HepG2 (cell line): ENCODE measurements around the gene PPP1R18. TPM values are rescaled to one million over a fixed set of nuclear protein-coding genes. Genes with fewer than 3 reads are reported as not detected.

Experiments
- ARNT ChIP-seq: fragments of 450-650 bp; IDR thresholded peaks from 2 replicates; pipeline ENCODE4 v1.6.1; 2017
- CCAR2 ChIP-seq: fragments of 200-400 bp; formaldehyde crosslinking; optimal IDR thresholded peaks from 2 replicates; pipeline ENCODE3; 2018; ENCODE audit warnings: low read depth, mild to moderate bottlenecking, low read length, moderate library complexity
- GATAD1 ChIP-seq: IDR thresholded peaks from 2 replicates; pipeline ENCODE4 v1.6.1; 2016; ENCODE audit warnings: missing genetic modification reagents, missing compliant biosample characterization
- HDAC2 ChIP-seq: sonication (generic); formaldehyde crosslinking; IDR thresholded peaks from 2 replicates; pipeline ENCODE4 v1.4.0; 2020; ENCODE audit warnings: missing genetic modification reagents
- HNF4G ChIP-seq, 2 experiments: sonication (generic) in 1 of 2; formaldehyde crosslinking in 1 of 2; IDR thresholded peaks; 2 replicates each; pipeline versions ENCODE4 v1.4.0 to v1.6.1; 2011 to 2020; ENCODE audit warnings: borderline replicate concordance in 2 of 2, low read depth in 2 of 2, mild to moderate bottlenecking in 2 of 2, low read length in 1 of 2, missing genetic modification reagents in 1 of 2, moderate library complexity in 1 of 2
- RFXANK ChIP-seq: IDR thresholded peaks from 2 replicates; pipeline ENCODE4 v1.6.1; 2016
- SRSF4 ChIP-seq: fragments of 200-400 bp; formaldehyde crosslinking; IDR thresholded peaks from one replicate; pipeline ENCODE4 v1.6.1; 2018; ENCODE audit warnings: mild to moderate bottlenecking, low read depth, low read length, moderate library complexity; ENCODE audit not compliant: poor library complexity, severe bottlenecking
- ZNF10 ChIP-seq: sonication (generic); formaldehyde crosslinking; IDR thresholded peaks from 2 replicates; pipeline ENCODE4 v1.4.0; 2020; ENCODE audit warnings: mild to moderate bottlenecking, low read depth, missing genetic modification reagents, borderline replicate concordance
- ZNF251 ChIP-seq: sonication (generic); formaldehyde crosslinking; IDR thresholded peaks from 2 replicates; pipeline ENCODE4 v1.9.0; 2021; ENCODE audit warnings: mild to moderate bottlenecking, missing genetic modification reagents
- ZNF570 ChIP-seq: sonication (generic); formaldehyde crosslinking; IDR thresholded peaks from 2 replicates; pipeline ENCODE4 v1.4.0; 2020; ENCODE audit warnings: mild to moderate bottlenecking, missing genetic modification reagents, borderline replicate concordance
- ZNF572 ChIP-seq: sonication (generic); formaldehyde crosslinking; IDR thresholded peaks from 2 replicates; pipeline ENCODE4 v1.5.1; 2020; ENCODE audit warnings: mild to moderate bottlenecking, missing genetic modification reagents
- ZNF746 ChIP-seq: sonication (generic); formaldehyde crosslinking; IDR thresholded peaks from 2 replicates; pipeline ENCODE4 v1.8.0; 2022; ENCODE audit warnings: mild to moderate bottlenecking, missing genetic modification reagents
- ZSCAN12 ChIP-seq: sonication (generic); formaldehyde crosslinking; IDR thresholded peaks from 2 replicates; pipeline ENCODE4 v1.9.0; 2021; ENCODE audit warnings: mild to moderate bottlenecking, missing genetic modification reagents
- ZSCAN22 ChIP-seq: sonication (generic); formaldehyde crosslinking; IDR thresholded peaks from 2 replicates; pipeline ENCODE4 v1.4.0; 2020; ENCODE audit warnings: mild to moderate bottlenecking, missing genetic modification reagents
- ZSCAN31 ChIP-seq: sonication (generic); formaldehyde crosslinking; IDR thresholded peaks from 2 replicates; pipeline ENCODE4 v1.5.0; 2020; ENCODE audit warnings: low read depth, mild to moderate bottlenecking, missing genetic modification reagents
- polyA plus RNA-seq, 8 experiments: library from polyadenylated mRNA; depleted of rRNA in 3 of 8; stranded (reverse) in 7 of 8; unstranded in 1 of 8; fragments of >200 nt; fragmentation: Illumina TruSeq in 4 of 8; extraction: Trizol in 4 of 8; gene quantifications; 2 replicates each; pipeline versions ENCODE4 v1.2.1 to v1.2.3, GENCODE V29; 2011 to 2016; ENCODE audit warnings: low read depth in 4 of 8, missing spikeins in 1 of 8, mixed read lengths in 1 of 8; ENCODE audit not compliant: insufficient read depth in 1 of 8
- total RNA-seq, 5 experiments: library from RNA; depleted of rRNA; stranded (reverse); fragments of >200 nt; fragmentation: Illumina TruSeq; extraction: Trizol; gene quantifications; 2 replicates each; pipeline ENCODE4 v1.2.3, GENCODE V29; 2016; ENCODE audit warnings: low read depth in 1 of 5
- TF ChIP-seq, protein P1 (sequence below): sonication (generic); formaldehyde crosslinking; IDR thresholded peaks from 2 replicates; pipeline ENCODE4 v1.8.0; 2022; ENCODE audit warnings: mild to moderate bottlenecking, missing genetic modification reagents
- TF ChIP-seq, protein P2 (sequence below): sonication (generic); formaldehyde crosslinking; IDR thresholded peaks from 2 replicates; pipeline ENCODE4 v1.5.1; 2020; ENCODE audit warnings: mild to moderate bottlenecking, missing genetic modification reagents, borderline replicate concordance
- TF ChIP-seq, protein P3 (sequence below): sonication (generic); formaldehyde crosslinking; IDR thresholded peaks from 2 replicates; pipeline ENCODE4 v1.4.0; 2020; ENCODE audit warnings: low read depth, missing genetic modification reagents

The PPP1R18 gene
- total and polyA plus RNA-seq, 2 of the 13 experiments (the other 11 are each of a cell fraction or from before 2014, with no cell fraction given): 4.9 to 9.2 TPM

DNA sequence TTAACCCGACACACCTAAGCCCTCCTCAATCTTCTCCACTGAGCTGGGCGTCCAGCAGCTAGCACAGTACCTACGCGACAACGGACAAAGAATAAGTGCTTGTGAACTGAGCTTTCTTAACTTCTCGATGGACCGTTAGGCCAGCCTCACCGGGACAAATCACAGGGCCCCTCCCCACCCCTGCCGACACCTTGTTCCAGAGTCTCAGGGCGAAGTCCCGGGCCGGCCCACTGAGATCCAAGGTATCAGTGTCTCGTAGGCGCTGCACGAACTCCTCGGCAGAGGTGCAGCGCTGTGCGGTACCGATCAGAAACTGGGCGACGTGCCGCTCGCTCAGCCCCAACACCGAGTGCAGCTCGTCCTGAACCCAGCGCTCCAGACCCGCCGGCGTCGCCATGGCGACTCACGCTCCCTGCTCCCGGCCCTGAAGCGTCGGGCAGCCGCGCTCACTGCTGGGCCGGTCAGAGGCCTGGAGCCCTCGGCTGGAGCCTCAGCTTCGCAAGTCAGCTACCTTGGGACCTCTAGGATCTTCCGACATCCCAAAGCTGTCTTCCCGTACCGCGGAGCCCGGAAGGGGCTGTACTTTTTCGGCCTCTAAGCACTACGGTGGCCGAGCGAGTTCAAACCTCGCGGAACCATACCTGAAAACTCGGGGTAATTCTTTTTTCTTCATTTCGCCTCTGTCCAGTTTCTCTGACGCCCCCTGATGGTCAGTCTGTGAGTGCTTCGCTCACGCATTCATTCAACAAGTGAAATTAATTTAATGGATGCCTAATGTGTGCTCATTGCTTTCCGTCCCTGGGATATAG lies 13.8 kb downstream of the PPP1R18 start, which contains the start of gene DHX16 (continued):
- TF ChIP-seq, protein P1, sequence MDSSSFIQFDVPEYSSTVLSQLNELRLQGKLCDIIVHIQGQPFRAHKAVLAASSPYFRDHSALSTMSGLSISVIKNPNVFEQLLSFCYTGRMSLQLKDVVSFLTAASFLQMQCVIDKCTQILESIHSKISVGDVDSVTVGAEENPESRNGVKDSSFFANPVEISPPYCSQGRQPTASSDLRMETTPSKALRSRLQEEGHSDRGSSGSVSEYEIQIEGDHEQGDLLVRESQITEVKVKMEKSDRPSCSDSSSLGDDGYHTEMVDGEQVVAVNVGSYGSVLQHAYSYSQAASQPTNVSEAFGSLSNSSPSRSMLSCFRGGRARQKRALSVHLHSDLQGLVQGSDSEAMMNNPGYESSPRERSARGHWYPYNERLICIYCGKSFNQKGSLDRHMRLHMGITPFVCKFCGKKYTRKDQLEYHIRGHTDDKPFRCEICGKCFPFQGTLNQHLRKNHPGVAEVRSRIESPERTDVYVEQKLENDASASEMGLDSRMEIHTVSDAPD (CRISPR knock-in tag): no peak
- TF ChIP-seq CCAR2: no peak
- TF ChIP-seq GATAD1 (CRISPR knock-in tag): peak; percentile 96
- TF ChIP-seq ZSCAN31: peak; percentile 91
- TF ChIP-seq ZNF10: no peak
- no peak for TF ChIP-seq ZSCAN12
- TF ChIP-seq ZNF572 (CRISPR knock-in tag): 0 out of 2 replicates have a peak, but pooled peaks have one; percentile 70
- TF ChIP-seq, protein P2, sequence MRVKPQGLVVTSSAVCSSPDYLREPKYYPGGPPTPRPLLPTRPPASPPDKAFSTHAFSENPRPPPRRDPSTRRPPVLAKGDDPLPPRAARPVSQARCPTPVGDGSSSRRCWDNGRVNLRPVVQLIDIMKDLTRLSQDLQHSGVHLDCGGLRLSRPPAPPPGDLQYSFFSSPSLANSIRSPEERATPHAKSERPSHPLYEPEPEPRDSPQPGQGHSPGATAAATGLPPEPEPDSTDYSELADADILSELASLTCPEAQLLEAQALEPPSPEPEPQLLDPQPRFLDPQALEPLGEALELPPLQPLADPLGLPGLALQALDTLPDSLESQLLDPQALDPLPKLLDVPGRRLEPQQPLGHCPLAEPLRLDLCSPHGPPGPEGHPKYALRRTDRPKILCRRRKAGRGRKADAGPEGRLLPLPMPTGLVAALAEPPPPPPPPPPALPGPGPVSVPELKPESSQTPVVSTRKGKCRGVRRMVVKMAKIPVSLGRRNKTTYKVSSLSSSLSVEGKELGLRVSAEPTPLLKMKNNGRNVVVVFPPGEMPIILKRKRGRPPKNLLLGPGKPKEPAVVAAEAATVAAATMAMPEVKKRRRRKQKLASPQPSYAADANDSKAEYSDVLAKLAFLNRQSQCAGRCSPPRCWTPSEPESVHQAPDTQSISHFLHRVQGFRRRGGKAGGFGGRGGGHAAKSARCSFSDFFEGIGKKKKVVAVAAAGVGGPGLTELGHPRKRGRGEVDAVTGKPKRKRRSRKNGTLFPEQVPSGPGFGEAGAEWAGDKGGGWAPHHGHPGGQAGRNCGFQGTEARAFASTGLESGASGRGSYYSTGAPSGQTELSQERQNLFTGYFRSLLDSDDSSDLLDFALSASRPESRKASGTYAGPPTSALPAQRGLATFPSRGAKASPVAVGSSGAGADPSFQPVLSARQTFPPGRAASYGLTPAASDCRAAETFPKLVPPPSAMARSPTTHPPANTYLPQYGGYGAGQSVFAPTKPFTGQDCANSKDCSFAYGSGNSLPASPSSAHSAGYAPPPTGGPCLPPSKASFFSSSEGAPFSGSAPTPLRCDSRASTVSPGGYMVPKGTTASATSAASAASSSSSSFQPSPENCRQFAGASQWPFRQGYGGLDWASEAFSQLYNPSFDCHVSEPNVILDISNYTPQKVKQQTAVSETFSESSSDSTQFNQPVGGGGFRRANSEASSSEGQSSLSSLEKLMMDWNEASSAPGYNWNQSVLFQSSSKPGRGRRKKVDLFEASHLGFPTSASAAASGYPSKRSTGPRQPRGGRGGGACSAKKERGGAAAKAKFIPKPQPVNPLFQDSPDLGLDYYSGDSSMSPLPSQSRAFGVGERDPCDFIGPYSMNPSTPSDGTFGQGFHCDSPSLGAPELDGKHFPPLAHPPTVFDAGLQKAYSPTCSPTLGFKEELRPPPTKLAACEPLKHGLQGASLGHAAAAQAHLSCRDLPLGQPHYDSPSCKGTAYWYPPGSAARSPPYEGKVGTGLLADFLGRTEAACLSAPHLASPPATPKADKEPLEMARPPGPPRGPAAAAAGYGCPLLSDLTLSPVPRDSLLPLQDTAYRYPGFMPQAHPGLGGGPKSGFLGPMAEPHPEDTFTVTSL (CRISPR knock-in tag): peak; percentile 43; the same call in 1 of the 2 replicates
- TF ChIP-seq ZNF570 (CRISPR knock-in tag): no peak; the same call in 1 of the 2 replicates
- TF ChIP-seq ARNT: no peak
- peak; percentile 84 for TF ChIP-seq HDAC2 (CRISPR knock-in tag)
- no peak for TF ChIP-seq ZSCAN22
- TF ChIP-seq HNF4G (IDR thresholded peaks at IDR 0.05; ENCODE audit: borderline replicate concordance, low read depth, low read length): no peak
- TF ChIP-seq HNF4G (CRISPR knock-in tag; IDR thresholded peaks at IDR 0.05; ENCODE audit: borderline replicate concordance, low read depth): no peak
- no peak for TF ChIP-seq ZNF746 (CRISPR knock-in tag)
- no peak for TF ChIP-seq SRSF4
- no peak for TF ChIP-seq ZNF251 (CRISPR knock-in tag)
- TF ChIP-seq, protein P3, sequence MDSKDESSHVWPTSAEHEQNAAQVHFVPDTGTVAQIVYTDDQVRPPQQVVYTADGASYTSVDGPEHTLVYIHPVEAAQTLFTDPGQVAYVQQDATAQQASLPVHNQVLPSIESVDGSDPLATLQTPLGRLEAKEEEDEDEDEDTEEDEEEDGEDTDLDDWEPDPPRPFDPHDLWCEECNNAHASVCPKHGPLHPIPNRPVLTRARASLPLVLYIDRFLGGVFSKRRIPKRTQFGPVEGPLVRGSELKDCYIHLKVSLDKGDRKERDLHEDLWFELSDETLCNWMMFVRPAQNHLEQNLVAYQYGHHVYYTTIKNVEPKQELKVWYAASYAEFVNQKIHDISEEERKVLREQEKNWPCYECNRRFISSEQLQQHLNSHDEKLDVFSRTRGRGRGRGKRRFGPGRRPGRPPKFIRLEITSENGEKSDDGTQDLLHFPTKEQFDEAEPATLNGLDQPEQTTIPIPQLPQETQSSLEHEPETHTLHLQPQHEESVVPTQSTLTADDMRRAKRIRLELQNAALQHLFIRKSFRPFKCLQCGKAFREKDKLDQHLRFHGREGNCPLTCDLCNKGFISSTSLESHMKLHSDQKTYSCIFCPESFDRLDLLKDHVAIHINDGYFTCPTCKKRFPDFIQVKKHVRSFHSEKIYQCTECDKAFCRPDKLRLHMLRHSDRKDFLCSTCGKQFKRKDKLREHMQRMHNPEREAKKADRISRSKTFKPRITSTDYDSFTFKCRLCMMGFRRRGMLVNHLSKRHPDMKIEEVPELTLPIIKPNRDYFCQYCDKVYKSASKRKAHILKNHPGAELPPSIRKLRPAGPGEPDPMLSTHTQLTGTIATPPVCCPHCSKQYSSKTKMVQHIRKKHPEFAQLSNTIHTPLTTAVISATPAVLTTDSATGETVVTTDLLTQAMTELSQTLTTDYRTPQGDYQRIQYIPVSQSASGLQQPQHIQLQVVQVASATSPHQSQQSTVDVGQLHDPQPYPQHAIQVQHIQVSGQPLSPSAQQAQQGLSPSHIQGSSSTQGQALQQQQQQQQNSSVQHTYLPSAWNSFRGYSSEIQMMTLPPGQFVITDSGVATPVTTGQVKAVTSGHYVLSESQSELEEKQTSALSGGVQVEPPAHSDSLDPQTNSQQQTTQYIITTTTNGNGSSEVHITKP (CRISPR knock-in tag): peak; percentile 63; the same call in 1 of the 2 replicates
- peak; percentile 63; the same call in 1 of the 2 replicates for TF ChIP-seq RFXANK
